EH (cell line): Measurements from ENCODE around the gene RILPL1.
"Not testable (repeated sequence)": the region's sequence is repeated elsewhere in the genome, so short reads cannot be mapped to it uniquely, and the experiment has no call there.

Source experiments
- DNase-seq: peaks from one replicate; pipeline ENCODE4 v3.0.0-alpha.2; 2015; ENCODE audit warnings: low read depth

RILPL1 gene

DNA sequence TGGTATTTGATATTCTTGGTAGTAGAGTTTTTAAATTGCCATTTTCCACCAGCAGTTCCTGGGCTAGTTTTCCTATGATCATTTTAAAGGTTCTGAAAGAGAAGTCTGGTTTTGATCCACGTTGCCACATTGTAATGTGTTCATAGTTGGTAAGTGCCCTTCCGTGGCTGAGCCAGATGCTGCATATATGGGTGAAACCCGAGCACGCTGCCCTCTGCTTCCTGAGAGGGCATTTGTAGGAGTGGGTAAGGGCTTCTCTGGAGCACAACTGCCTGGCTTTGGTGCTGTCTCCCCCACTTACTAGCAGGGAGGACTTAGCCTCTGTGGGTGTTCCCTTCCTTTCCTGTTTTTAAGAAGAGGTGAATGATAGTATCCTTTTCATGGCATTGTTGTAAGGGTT is 68.4 kb downstream of the RILPL1 start:
- no peak for DNase-seq

DNA sequence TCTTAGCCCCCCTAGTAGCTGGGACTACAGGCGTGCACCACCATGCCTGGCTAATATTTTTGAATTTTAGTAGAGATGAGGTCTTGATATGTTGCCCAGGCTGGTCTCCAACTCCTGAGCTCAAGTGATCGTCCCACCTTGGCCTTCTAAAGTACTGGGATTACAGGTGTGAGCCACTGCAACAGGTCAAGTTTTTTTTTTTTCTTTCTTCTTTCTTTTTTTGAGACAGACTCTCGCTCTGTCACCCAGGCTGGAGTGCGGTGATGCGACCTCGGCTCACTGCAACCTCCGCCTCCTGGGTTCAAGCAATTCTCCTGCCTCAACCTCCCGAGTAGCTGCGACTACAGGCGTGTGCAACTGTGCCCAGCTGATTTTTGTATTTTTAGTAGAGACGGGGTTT is 70.3 kb downstream of the RILPL1 start:
- not testable (repeated sequence) for DNase-seq

DNA sequence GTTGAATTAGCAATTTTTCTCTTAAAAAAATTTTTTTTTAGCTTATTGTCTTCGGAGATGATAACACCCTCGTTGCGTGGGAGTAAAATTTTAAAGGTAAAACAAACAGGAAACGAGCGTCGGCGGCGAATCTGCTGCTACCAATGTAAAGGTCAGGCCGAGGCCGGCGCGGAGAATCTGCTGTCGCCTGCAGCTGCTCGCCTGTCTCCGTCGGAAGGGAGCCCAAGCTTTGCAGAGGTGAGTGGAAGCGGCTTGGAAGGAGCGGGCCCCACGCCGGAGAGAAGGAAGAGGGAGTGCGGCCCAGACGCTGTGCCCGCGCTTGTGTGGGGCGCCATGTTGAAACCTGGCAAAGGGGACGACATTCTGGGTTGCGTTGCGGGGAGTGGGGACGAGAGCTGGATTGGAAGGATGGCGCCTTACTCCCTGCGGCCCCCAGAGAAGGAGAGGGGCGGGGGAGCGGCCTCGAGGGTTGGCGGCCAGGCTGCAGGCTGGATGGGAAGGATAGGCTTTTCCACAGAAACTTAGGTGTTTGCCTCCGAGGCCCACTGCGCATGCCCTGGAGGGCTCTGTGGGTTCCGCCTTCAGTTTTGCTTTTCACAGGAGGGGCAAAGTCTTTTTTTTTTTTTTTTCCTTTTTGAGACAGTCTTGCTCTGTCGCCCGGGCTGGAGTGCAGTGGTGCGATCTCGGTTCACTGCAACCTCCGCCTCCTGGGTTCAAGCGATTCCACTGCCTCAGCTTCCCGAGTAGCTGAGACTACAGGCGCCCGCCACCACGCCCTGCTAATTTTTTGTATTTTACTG is 75.3 kb downstream of the RILPL1 start, which contains the start of gene SNRNP35:
Gene SNRNP35 (plus strand): TSS at position 160 of the 800 bp plus-strand sequence. CDS start 7,402 bp downstream, outside the sequence.
- peak; percentile 88 for DNase-seq

DNA sequence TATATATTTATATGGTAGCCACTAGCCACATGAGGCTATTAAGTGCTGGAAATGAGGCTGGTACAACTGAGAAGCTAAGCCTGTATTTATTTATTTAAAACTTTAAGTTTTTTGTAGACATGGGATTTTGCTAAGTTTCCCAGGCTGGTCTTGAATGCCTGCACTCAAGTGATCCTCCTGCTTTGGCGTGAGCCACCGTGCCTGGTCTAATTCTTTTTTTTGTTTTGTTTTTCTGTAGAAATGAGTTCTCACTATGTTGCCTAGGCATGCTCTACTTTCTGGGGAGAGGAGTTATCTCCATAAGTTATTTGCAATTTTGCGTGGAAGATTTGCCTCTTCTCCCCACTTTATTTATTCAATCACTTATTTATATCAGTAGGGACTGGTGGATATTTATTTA is 80.4 kb downstream of the RILPL1 start:
- no peak for DNase-seq

DNA sequence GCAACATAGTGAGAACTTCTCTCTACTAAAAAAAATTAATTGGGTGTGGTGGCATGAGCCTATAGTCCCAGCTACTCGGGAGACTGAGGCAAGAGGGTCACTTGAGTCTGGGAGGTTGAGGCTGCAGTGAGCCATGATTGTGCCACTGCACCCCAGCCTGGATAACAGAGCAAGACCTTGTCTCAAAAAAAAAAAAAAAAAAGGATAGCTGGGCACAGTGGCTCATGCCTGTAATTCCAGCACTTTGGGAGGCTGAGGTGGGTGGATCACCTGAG is 81.3 kb downstream of the RILPL1 start:
- DNase-seq: not testable (repeated sequence)

DNA sequence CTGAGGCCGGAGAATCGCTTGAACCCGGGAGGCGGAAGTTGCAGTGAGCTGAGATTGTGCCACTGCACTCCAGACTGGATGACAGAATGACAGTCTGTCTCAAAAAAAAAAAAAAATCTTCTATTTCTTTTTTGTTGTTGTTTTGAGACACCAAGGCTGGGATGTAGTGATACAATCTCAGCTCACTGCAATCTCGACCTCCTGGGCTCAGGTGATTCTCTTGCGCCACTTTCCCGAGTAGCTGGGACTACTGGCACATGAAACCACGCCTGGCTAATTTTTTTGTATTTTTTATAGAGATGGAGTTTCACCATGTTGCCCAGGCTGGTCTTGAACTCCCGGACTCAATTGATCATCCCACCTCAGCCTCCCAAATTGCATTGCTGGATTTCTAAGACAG is 82.9 kb downstream of the RILPL1 start:
- DNase-seq: no peak

DNA sequence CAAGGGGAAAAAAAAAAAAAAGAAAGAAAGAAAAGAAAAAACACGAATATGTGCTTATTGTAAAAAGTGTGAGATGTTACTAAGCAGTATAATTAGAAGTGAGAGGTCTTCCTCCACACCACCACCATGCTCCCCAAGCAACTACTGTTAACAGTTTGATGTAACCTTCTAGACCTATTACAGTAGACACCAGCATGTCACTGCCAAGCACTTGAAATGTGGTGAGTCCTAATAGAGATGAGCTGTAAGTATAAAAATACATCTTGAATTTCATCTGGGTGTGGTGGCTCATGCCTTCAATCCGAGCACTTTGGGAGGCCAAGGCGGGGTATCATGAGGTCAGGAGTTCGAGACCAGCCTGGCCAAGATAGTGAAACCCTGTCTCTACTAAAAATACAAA is 83.7 kb downstream of the RILPL1 start:
- DNase-seq: no peak

DNA sequence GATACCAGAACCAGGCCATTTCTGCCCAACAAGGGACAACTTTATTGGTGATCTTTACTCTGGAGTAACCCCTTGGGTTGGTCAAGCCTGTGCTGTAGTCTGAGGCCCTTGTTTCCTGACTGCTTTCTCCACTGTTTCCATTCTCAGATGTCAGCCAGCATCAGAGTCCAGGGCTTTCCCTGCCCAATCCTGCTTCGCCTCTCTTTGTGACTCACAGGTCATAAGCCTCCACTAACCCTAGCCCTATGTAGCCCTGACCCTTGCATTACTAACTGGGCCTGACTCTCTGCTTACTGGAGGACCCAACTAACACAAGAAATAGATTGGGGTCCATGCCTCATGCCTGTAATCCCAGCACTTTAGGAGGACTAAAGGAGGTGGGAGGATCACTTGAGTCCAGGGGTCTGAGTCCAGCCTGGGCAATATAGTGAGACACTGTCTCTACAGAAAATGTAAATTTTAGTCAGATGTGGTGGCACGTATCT is 84.2 kb downstream of the RILPL1 start:
- DNase-seq: no peak

DNA sequence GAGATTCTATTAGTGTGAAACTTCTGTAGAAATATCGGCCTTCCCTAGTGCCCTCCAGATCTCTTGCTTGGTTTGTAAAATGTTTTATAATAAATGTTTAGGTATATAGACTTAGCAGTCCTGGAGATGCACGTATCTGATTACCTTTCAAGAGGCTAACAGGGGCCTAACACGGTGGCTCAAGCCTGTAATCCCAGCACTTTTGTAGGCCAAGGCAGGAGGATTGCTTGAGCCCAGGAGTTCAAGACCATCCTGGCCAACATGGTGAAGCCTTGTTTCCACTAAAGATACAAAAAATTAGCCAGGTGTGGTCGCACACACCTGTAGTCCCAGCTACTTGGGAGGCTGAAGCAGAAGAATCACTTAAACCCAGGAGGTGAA is 87.2 kb downstream of the RILPL1 start:
- DNase-seq: no peak

DNA sequence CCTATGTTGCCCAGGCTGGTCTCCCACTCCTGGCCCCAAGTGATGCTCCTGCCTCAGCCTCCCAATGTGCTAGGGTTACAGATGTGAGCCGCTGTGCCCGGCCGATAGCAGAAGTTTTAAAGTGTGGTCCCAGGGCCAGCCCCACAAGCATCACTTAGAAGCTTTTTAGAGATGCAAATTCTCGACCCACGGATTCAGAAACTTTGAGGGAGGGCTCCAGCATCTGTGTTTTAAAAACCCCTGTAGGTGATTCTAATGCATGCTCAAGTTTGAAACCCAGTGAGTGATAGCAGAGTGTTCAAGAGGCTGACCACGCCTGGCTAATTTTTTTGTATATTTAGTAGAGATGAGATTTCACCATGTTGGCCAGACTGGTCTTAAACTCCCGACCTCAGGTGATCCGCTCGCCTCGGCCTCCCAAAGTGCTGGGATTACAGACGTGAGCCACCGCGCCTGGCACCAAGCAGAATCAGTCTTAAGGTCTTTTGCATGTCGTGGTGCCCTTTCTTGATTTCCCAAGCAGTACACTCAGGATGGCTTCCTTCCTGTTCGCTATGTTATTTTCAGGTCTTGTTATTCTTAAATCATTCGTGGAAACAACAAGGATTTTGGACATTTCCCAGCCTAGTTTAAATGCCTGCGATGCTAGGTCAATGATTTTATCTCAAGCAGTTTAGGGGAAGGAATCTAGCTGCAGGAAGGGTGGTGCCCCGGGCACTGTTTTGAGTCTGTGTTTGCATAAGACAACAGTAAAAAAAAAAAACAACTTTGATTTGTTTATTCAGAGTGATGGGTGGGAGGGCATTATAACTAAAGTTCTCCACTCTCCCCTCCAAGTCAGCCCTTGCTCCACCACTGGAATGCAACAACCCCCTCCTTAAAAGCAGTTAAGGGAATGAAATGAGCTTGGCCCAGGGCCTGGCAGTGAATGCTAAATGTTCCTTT is 87.9 kb downstream of the RILPL1 start:
- DNase-seq: peak; percentile 95

DNA sequence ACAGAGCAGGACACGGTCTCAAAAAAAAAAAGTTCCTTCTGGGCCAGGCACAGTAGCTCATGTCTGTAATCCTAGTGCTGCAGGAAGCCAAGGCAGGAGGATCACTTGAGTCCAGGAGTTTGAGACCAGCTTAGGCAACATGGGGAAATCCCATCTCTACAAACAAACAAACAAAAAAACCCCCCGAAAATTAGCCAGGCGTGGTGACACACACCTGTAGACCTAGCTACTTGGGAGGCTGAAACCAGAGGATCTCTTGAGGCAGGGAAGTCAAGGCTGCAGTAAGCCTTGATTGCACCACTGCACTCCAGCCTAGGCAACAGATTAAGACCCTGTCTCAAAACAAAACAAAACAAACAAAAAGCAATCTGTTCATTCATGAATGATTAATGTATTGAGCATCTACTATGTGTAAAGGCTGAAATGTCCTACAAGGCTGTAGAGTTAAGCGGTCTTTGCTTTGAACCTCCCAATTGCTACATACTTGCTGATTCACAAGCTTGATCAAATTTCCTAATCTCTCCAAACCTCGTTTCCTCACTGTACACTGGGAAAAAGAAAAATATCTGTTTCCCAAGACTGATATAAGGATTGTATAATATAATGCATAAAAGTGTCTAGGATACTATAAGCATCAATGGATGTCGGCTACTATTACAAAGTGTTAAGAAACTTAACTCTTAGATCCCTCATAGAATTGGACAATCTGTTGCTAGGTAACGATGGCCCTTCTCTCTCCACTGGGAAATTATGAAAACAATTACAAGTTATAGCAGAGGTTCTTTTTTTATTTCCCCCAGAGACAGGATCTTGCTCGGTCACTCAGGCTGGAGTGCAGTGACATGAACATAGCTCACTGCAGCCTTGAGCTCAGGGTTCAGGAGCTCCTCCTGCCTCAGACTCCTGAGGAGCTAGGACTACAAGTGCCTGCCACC is 89.2 kb downstream of the RILPL1 start:
- peak; percentile 69 for DNase-seq

DNA sequence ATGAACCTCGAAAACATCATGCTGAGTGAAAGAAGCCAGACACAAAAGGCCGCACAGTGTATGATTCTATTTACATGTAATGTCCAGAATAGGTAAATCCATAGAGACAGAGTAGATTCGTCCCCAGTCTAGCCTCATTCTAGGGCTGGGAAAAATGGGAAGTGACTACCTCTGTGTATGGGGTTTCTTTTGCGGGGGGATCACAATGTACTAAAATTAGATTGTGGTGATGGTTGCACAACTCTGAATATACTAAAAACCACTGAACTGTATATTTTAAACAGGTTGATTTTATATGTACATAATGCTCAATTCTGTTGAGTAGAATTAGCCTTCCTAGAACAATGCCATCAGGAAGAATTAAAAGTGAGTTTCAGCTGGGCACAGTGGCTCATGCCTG is 90.7 kb downstream of the RILPL1 start:
- no peak for DNase-seq

DNA sequence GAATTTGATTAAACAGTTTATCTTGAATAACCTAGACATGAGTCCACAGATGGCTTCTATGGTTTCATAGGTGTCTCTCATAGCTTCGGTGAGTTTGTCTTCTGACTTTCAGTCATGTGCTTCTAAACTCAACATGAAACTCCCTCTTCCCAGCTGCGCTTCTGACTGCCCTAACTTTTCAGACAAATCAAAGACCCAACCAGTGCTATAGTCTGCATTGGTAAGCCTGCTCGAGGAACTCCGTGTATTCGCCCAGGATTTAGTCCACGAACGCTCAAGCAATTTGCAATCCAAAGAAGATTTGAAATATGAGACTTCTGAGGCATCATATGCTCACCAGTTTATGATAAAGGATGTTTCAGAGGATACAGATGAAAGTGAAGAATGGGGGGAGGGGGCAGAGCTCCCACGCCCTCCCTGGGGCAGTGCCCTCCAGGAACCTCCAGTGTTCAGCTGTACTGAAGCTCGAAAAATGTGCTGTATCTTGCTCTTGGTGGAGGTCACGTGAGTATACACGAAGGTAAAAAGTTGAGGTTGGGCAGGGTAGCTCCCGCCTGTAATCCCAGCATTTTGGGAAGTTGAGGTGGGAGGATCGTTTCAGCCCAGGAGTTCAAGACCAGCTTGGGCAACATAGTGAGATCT is 91.9 kb downstream of the RILPL1 start:
- DNase-seq: no peak

DNA sequence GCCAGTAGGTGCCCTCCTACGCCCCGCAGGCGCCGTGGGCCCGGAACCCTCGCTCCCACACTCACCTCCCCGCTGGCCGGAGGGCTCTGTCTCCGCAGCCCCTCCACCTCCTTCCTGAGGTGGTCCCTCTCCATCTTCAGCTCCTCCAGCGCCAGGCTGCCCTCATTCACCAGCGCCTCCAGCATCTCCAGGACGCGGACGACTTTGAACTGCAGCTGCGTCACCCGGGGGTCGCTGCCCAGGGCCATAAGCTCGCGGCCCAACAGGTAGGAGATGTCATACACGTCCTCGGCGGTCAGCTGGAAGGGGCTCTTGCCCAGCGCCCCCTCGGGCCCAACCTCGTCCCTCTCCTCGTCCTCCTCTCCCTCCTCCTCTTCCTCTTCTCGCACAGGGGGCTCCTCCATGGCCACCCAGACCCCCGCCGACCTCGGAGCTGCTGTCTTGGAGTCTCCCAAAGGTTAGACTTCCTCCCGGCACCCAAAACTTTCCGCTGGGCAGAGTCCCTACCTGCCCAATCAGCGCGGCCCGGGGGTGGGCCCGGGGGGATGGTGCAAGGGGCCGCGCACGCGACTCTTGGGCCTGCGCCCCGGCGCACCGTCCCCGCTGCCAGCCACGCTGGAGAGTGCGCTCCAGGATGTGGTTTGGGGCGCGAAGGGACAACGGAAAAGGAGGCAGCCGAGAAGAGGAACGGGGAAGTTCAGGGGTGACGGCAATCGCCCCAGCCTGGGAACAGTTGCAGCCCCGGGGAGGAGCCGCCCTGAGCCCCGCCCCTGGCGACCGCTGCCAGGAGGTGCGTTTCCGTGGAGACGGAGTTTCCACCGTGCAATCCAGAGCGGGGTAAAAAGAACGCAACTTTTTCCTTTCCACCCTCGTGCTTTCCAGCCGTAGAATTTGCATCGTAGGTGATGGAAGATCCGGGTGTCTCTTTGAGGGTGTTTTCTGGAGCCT is 97.2 kb downstream of the RILPL1 start, which contains the start of gene RILPL2:
Gene RILPL2 (minus strand): TSS at position 668 of the 948 bp plus-strand sequence. CDS start 264 bp downstream, at position 404.
- DNase-seq: peak; percentile 93

DNA sequence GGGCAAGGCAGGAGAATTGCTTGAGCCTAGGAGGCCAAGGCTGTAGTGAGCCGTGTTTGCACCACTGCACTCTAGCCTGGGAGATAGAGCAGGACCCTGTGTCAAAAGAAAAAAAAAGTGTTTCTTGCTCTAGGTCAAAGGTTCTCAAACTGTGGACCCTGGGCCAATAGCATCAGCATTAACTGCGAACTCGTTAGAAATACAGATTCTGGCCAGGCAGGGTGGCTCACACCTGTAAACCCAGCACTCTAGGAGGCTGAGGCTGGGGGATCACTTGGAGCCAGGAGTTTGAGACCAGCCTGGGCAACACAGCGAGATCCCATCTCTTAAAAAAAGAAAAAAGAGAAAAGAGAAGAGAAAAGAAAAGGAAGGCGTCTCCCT is 97.9 kb downstream of the RILPL1 start:
- no peak for DNase-seq

DNA sequence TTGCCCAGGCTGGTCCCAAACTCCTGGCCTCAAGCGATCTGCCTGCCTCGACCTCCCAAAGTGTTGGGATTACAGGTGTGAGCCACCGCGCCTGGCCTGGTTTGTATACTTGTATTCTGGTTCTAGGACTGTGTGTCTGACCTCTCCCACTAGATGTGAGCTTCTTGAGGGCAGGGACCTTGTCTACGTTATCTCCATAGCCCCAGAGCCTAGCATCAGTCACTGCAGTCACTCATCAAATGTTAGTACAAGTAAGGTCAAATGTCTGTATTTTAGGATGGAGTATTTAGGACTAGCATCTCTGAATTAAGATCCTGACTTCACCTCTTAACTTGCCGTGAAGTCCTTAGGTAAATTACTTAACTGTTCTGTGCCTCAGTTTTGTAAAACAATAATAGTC is 99.9 kb downstream of the RILPL1 start:
- no peak for DNase-seq

DNA sequence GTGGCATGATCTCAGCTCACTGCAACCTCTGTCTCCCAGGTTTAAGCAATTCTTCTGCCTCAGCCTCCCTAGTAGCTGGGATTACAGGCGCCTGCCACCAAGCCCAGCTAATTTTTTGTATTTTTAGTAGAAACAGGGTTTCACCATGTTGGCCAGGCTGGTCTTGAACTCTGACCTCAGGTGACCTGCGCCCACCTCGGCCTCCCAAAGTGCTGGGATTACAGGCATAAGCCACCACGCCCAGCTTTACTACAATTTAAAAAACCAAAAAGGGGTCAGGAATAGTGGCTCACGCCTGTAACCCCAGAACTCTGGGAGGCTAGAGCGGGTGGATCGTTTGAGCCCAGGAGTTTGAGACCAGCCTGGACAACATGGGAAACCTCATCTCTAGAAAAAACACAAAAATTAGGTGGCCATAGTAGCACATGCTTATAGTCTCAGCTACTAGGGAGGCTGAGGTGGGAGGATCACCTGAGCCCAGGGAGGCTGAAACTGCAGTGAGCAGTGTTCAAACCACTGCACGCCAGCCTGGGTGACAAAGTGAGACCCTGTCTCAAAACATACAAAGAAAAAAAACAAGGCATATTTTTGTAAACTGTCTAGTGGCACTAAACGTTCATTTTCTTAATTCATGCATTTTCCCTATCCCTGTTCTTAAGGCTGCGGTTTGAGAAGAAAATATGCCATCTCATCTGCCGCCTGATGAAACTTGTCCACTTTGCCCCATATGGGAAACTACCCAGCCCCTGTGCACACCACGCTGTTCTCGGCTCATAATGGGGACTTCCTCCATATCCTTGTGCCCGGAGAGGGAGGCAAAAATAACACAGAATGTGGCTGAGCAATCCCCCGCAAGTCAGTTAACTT is 101.3 kb downstream of the RILPL1 start:
- DNase-seq: not testable (repeated sequence)

DNA sequence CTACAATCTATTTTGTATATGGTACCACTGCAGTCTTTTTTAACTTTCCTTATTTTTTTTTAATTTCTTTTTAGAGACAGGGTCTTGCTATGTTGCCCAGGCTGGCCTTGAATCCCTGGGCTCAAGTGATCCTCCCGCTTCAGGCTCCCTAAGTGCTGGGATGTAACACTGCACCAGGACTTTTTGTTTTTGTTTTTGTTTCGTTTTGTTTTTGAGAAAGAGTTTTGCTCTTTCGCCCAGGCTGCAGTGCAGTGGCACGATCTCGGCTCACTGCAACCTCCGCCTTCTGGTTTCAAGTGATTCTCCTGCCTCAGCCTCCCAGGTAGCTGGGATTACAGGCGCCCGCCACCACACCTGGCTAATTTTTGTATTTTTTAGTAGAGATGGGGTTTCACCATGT is 104.4 kb downstream of the RILPL1 start:
- DNase-seq: not testable (repeated sequence)

DNA sequence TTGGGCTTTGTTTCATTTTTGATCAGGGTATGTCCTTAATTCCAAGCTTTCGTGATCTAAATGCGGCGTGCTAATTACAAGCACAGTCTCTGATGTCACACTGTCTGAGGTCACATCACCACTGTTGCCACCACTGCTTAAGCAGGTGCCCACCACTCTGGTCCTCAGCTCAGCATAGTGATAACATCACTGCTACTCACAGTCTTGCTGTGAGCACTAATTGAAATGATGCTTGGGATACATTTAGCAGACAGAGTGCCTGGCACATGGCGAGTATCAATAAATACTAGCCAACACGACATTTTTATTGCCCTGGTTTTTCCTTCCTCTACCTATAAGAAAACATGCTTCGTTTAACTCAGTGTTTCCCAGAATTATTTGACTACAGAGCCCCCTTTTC is 104.9 kb downstream of the RILPL1 start:
- DNase-seq: no peak
